Measurements from ENCODE around the gene ELOVL3.
"Not testable (repeated sequence)": the region's sequence is repeated elsewhere in the genome, so short reads cannot be mapped to it uniquely, and the experiment has no call there.

Gene ELOVL3

GRCh38 chr10:102225646-102226541 is at the start of gene ELOVL3:
ELOVL3 (plus strand) TSS chr10:102226299; CDS start chr10:102226549, 250 bp downstream.
- no peaks in the 10 kb centered on the region for H3K4me1 ChIP-seq (ENCODE audit: insufficient read depth, low read length)
- no peak within 1 kb of the TSS for H3K9ac ChIP-seq (ENCODE audit: low read depth, low read length)
- H3K36me3 ChIP-seq (ENCODE audit: insufficient read depth, low read depth, low read length) = no peaks in the 10 kb centered on the region
- H3K9me3 ChIP-seq (ENCODE audit: insufficient read depth, low read depth, low read length) = no peaks in the 10 kb centered on the region
- no peak within 1 kb of the TSS for H3K27ac ChIP-seq (ENCODE audit: low read length)
- H3K27me3 ChIP-seq (ENCODE audit: insufficient read depth, low read length) = peaks cover 88% of the 10 kb centered on the region
- H3K4me3 ChIP-seq (ENCODE audit: low read length) = peak within 1 kb of the TSS; percentile 57

- H3K27ac ChIP-seq (ENCODE audit: low read length) = no peak overlapping the region
- H3K4me3 ChIP-seq (ENCODE audit: low read length) = no peak overlapping the region
- no peaks in the 10 kb centered on the region for H3K27me3 ChIP-seq (ENCODE audit: insufficient read depth, low read length)
- no peak overlapping the region for H3K9ac ChIP-seq (ENCODE audit: low read depth, low read length)
- no peaks in the 10 kb centered on the region for H3K4me1 ChIP-seq (ENCODE audit: insufficient read depth, low read length)
- no peaks in the 10 kb centered on the region for H3K36me3 ChIP-seq (ENCODE audit: insufficient read depth, low read depth, low read length)
- H3K9me3 ChIP-seq (ENCODE audit: insufficient read depth, low read depth, low read length) = peaks cover 24% of the 10 kb centered on the region
Measured at GRCh38 chr10:102184606-102185005, 41.5 kb upstream of the ELOVL3 start.

GRCh38 chr10:102185272-102185671 is 40.8 kb upstream of the ELOVL3 start:
- Histone ChIP-seq H3K27ac (ENCODE audit: low read length) (no peak overlapping the region), H3K4me1 (ENCODE audit: insufficient read depth, low read length) (no peaks in the 10 kb centered on the region), H3K27me3 (ENCODE audit: insufficient read depth, low read length) (no peaks in the 10 kb centered on the region), H3K9ac (ENCODE audit: low read depth, low read length) (no peak overlapping the region), H3K9me3 (ENCODE audit: insufficient read depth, low read depth, low read length) (peaks cover 30% of the 10 kb centered on the region), H3K4me3 (ENCODE audit: low read length) (no peak overlapping the region), H3K36me3 (ENCODE audit: insufficient read depth, low read depth, low read length) (no peaks in the 10 kb centered on the region)

- Histone ChIP-seq H3K36me3 (ENCODE audit: insufficient read depth, low read depth, low read length) (no peaks in the 10 kb centered on the region), H3K27me3 (ENCODE audit: insufficient read depth, low read length) (no peaks in the 10 kb centered on the region), H3K9ac (ENCODE audit: low read depth, low read length) (no peak overlapping the region), H3K9me3 (ENCODE audit: insufficient read depth, low read depth, low read length) (peaks cover 30% of the 10 kb centered on the region), H3K4me3 (ENCODE audit: low read length) (no peak overlapping the region), H3K27ac (ENCODE audit: low read length) (no peak overlapping the region), H3K4me1 (ENCODE audit: insufficient read depth, low read length) (no peaks in the 10 kb centered on the region)
Measured at GRCh38 chr10:102185811-102186527, 40.1 kb upstream of the ELOVL3 start.

GRCh38 chr10:102188298-102188940 is 37.7 kb upstream of the ELOVL3 start:
- H3K4me1 ChIP-seq (ENCODE audit: insufficient read depth, low read length) = no peaks in the 10 kb centered on the region

GRCh38 chr10:102188941-102189898 is 36.9 kb upstream of the ELOVL3 start:
- not testable (repeated sequence) for H3K27me3 ChIP-seq (ENCODE audit: insufficient read depth, low read length); H3K36me3 ChIP-seq (ENCODE audit: insufficient read depth, low read depth, low read length); H3K9ac ChIP-seq (ENCODE audit: low read depth, low read length); H3K4me1 ChIP-seq (ENCODE audit: insufficient read depth, low read length); H3K4me3 ChIP-seq (ENCODE audit: low read length); H3K27ac ChIP-seq (ENCODE audit: low read length)
- H3K9me3 ChIP-seq (ENCODE audit: insufficient read depth, low read depth, low read length) = peaks cover 49% of the 10 kb centered on the region

More at GRCh38 chr10:102188298-102188940, 37.7 kb upstream of the ELOVL3 start:
- Histone ChIP-seq H3K9ac (ENCODE audit: low read depth, low read length) (no peak overlapping the region), H3K9me3 (ENCODE audit: insufficient read depth, low read depth, low read length) (peaks cover 50% of the 10 kb centered on the region), H3K27ac (ENCODE audit: low read length) (no peak overlapping the region), H3K4me3 (ENCODE audit: low read length) (no peak overlapping the region), H3K36me3 (ENCODE audit: insufficient read depth, low read depth, low read length) (no peaks in the 10 kb centered on the region), H3K27me3 (ENCODE audit: insufficient read depth, low read length) (no peaks in the 10 kb centered on the region; the same call in 1 of the 2 replicates)

- Histone ChIP-seq H3K27me3 (ENCODE audit: insufficient read depth, low read length) (no peaks in the 10 kb centered on the region; the same call in 1 of the 2 replicates), H3K36me3 (ENCODE audit: insufficient read depth, low read depth, low read length) (no peaks in the 10 kb centered on the region), H3K4me1 (ENCODE audit: insufficient read depth, low read length) (no peaks in the 10 kb centered on the region), H3K4me3 (ENCODE audit: low read length) (no peak overlapping the region), H3K9me3 (ENCODE audit: insufficient read depth, low read depth, low read length) (peaks cover 32% of the 10 kb centered on the region), H3K9ac (ENCODE audit: low read depth, low read length) (no peak overlapping the region), H3K27ac (ENCODE audit: low read length) (no peak overlapping the region)
Measured at GRCh38 chr10:102191956-102192355, 34.1 kb upstream of the ELOVL3 start.

- Histone ChIP-seq H3K9me3 (ENCODE audit: insufficient read depth, low read depth, low read length) (peaks cover 23% of the 10 kb centered on the region), H3K27ac (ENCODE audit: low read length) (no peak overlapping the region), H3K27me3 (ENCODE audit: insufficient read depth, low read length) (no peaks in the 10 kb centered on the region; the same call in 1 of the 2 replicates), H3K4me3 (ENCODE audit: low read length) (no peak overlapping the region), H3K4me1 (ENCODE audit: insufficient read depth, low read length) (no peaks in the 10 kb centered on the region), H3K36me3 (ENCODE audit: insufficient read depth, low read depth, low read length) (no peaks in the 10 kb centered on the region), H3K9ac (ENCODE audit: low read depth, low read length) (no peak overlapping the region)
Measured at GRCh38 chr10:102195296-102195870, 30.7 kb upstream of the ELOVL3 start.

- Histone ChIP-seq H3K4me1 (ENCODE audit: insufficient read depth, low read length) (no peaks in the 10 kb centered on the region), H3K4me3 (ENCODE audit: low read length) (no peak overlapping the region), H3K27ac (ENCODE audit: low read length) (no peak overlapping the region), H3K9ac (ENCODE audit: low read depth, low read length) (no peak overlapping the region), H3K9me3 (ENCODE audit: insufficient read depth, low read depth, low read length) (peaks cover 15% of the 10 kb centered on the region), H3K27me3 (ENCODE audit: insufficient read depth, low read length) (no peaks in the 10 kb centered on the region; the same call in 1 of the 2 replicates), H3K36me3 (ENCODE audit: insufficient read depth, low read depth, low read length) (no peaks in the 10 kb centered on the region)
Measured at GRCh38 chr10:102196893-102197292, 29.2 kb upstream of the ELOVL3 start.

- peaks cover 4% of the 10 kb centered on the region; the same call in 1 of the 2 replicates for H3K9me3 ChIP-seq (ENCODE audit: insufficient read depth, low read depth, low read length)
- H3K4me1 ChIP-seq (ENCODE audit: insufficient read depth, low read length) = no peaks in the 10 kb centered on the region
- H3K9ac ChIP-seq (ENCODE audit: low read depth, low read length) = no peak overlapping the region
- H3K27ac ChIP-seq (ENCODE audit: low read length) = no peak overlapping the region
- no peaks in the 10 kb centered on the region for H3K36me3 ChIP-seq (ENCODE audit: insufficient read depth, low read depth, low read length)
- no peak overlapping the region for H3K4me3 ChIP-seq (ENCODE audit: low read length)
- H3K27me3 ChIP-seq (ENCODE audit: insufficient read depth, low read length) = no peaks in the 10 kb centered on the region
Measured at GRCh38 chr10:102198027-102198426, 28.1 kb upstream of the ELOVL3 start.

Measured in iPS-20b (cell line).